PC-9 (cell line): ENCODE results near the gene REG4. TPM values are rescaled to one million over a fixed set of nuclear protein-coding genes. Genes with fewer than 3 reads are reported as not detected.

Experiments
- BruUV-seq: library from RNA; stranded (reverse); fragments of 400-500 nt; replicated peaks from 2 replicates; lab custom pipeline; 2021; lab: Mats Ljungman, UMichigan
- CTCF ChIA-PET: fragments of 300-600 bp; sonication (Branson Sonifier 250); formaldehyde crosslinking; loops from one replicate; lab custom pipeline; 2022; ENCODE audit warnings: antibody characterized with exemption; lab: Charles Lee
- POLR2A ChIA-PET: fragments of 300-600 bp; sonication (Branson Sonifier 250); formaldehyde crosslinking; loops from one replicate; lab custom pipeline; 2022; ENCODE audit warnings: antibody characterized with exemption; ENCODE audit not compliant: unreplicated experiment; lab: Charles Lee
- DNase-seq, 2 experiments: peaks; one replicate each; pipeline versions ENCODE4 v3.0.0 to v3.0.0-alpha.2; 2015 to 2022; ENCODE audit warnings: mixed read lengths in 1 of 2
- H2AFZ ChIP-seq: fragments of 200-600 bp; sonication (generic); 2 replicates; pipeline ENCODE4 v1.8.1; 2017; ENCODE audit warnings: antibody characterized with exemption
- H3F3A ChIP-seq: fragments of 200-600 bp; sonication (generic); 2 replicates; pipeline ENCODE4 v1.8.1; 2017; ENCODE audit warnings: antibody characterized with exemption, mild to moderate bottlenecking, low read depth; ENCODE audit not compliant: insufficient read depth
- H3K27ac ChIP-seq: fragments of 200-600 bp; sonication (generic); 2 replicates; pipeline ENCODE4 v1.6.1; 2016; ENCODE audit warnings: mixed run types
- H3K27me3 ChIP-seq: fragments of 200-600 bp; sonication (generic); 2 replicates; pipeline ENCODE4 v1.6.1; 2016; ENCODE audit warnings: low read depth, mixed run types; ENCODE audit not compliant: insufficient read depth
- H3K36me3 ChIP-seq: fragments of 200-600 bp; sonication (generic); 2 replicates; pipeline ENCODE4 v1.6.1; 2016; ENCODE audit warnings: low read depth, mixed run types
- H3K4me1 ChIP-seq: fragments of 200-600 bp; sonication (generic); replicated peaks from 2 replicates; pipeline ENCODE4 v1.6.1; 2016; ENCODE audit warnings: mixed run types; ENCODE audit not compliant: insufficient read depth
- H3K4me2 ChIP-seq: fragments of 200-600 bp; sonication (generic); 2 replicates; pipeline ENCODE4 v1.6.1; 2017; ENCODE audit warnings: mixed run types
- H3K4me3 ChIP-seq: fragments of 200-600 bp; sonication (generic); 2 replicates; pipeline ENCODE4 v1.6.1; 2016; ENCODE audit warnings: mixed run types
- H3K79me2 ChIP-seq: fragments of 200-600 bp; sonication (generic); 2 replicates; pipeline ENCODE4 v1.6.1; 2017; ENCODE audit warnings: low read depth, mixed run types
- H3K9me2 ChIP-seq: fragments of 200-600 bp; sonication (generic); 2 replicates; pipeline ENCODE4 v1.8.1; 2017; ENCODE audit warnings: mild to moderate bottlenecking; ENCODE audit not compliant: insufficient read depth
- H3K9me3 ChIP-seq: fragments of 200-600 bp; sonication (generic); 2 replicates; pipeline ENCODE4 v1.8.1; 2016; ENCODE audit warnings: low read depth; ENCODE audit not compliant: insufficient read depth
- H4K20me1 ChIP-seq: fragments of 200-600 bp; sonication (generic); 2 replicates; pipeline ENCODE4 v1.8.1; 2017; ENCODE audit not compliant: insufficient read depth
- EZH2 ChIP-seq: fragments of 200-600 bp; sonication (generic); IDR thresholded peaks from 2 replicates; pipeline ENCODE4 v1.8.0; 2017; ENCODE audit warnings: antibody characterized with exemption, low read depth
- intact Hi-C: fragments of 100-400 bp; cut with micrococcal nuclease; formaldehyde crosslinking; loops from one replicate; pipeline ENCODE4 v1.10.0; 2022; ENCODE audit not compliant: unreplicated experiment
- total RNA-seq: library from RNA; stranded (reverse); gene quantifications from 2 replicates; pipeline ENCODE4 v1.2.3, GENCODE V29; 2021
- TF ChIP-seq, protein P1 (sequence below): fragments of 200-600 bp; sonication (generic); conservative IDR thresholded peaks from 2 replicates; pipeline ENCODE4 v1.6.1; 2017; ENCODE audit warnings: mixed run types, antibody characterized with exemption, mild to moderate bottlenecking, moderate library complexity

The REG4 gene
- total RNA-seq, 1 experiment from 2014 or later = not detected

DNA sequence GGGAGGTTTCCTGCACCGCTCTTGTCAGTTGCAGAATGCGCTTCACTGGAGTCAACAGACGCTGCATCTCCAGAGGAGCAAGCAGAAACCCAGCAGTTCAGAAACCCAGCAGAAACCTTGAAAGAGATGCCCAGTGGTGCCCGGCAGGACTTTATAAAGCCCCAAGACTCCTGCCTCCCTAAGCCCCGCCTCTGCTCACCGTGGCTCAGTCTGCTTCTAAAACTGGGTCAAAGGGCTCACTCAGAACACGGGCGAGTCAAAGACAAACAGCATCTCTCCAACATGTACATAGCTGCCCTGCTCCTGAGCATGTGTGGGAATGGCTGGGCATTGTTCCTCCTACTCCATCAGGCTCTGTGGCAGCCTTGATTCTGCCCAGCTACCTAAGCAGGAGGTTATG is 42.5 kb downstream of the REG4 start, which contains the start of gene HMGCS2:
Gene HMGCS2, minus strand, starts transcription at position 128 of the 400 bp plus-strand sequence. Its CDS starts 61 bp downstream, at position 67.
- H3K4me3 ChIP-seq = no peak within 1 kb of the TSS
- CTCF ChIA-PET = no interaction called here
- intact Hi-C loops = no loop called here
- no peak for DNase-seq
- H4K20me1 ChIP-seq = no peaks in the 10 kb centered on the region
- POLR2A ChIA-PET = no interaction called here
- BruUV-seq = no TSS peak
- no peak within 1 kb of the TSS for H2AFZ ChIP-seq
- TF ChIP-seq EZH2 = no peak
- TF ChIP-seq, protein P1, sequence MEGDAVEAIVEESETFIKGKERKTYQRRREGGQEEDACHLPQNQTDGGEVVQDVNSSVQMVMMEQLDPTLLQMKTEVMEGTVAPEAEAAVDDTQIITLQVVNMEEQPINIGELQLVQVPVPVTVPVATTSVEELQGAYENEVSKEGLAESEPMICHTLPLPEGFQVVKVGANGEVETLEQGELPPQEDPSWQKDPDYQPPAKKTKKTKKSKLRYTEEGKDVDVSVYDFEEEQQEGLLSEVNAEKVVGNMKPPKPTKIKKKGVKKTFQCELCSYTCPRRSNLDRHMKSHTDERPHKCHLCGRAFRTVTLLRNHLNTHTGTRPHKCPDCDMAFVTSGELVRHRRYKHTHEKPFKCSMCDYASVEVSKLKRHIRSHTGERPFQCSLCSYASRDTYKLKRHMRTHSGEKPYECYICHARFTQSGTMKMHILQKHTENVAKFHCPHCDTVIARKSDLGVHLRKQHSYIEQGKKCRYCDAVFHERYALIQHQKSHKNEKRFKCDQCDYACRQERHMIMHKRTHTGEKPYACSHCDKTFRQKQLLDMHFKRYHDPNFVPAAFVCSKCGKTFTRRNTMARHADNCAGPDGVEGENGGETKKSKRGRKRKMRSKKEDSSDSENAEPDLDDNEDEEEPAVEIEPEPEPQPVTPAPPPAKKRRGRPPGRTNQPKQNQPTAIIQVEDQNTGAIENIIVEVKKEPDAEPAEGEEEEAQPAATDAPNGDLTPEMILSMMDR = no peak
- peaks cover 5% of the 10 kb centered on the region; the same call in 1 of the 2 replicates for H3F3A ChIP-seq
- peaks cover 31% of the 10 kb centered on the region for H3K4me1 ChIP-seq
- H3K36me3 ChIP-seq = no peaks in the 10 kb centered on the region
- H3K9me3 ChIP-seq = no peaks in the 10 kb centered on the region
- no peaks in the 10 kb centered on the region for H3K79me2 ChIP-seq
- H3K27me3 ChIP-seq = no peaks in the 10 kb centered on the region
- no peaks in the 10 kb centered on the region for H3K9me2 ChIP-seq
- H3K27ac ChIP-seq = no peak within 1 kb of the TSS
- 0 out of 2 replicates have a peak within 1 kb of the TSS, but pooled peaks have one; percentile 0 for H3K4me2 ChIP-seq

DNA sequence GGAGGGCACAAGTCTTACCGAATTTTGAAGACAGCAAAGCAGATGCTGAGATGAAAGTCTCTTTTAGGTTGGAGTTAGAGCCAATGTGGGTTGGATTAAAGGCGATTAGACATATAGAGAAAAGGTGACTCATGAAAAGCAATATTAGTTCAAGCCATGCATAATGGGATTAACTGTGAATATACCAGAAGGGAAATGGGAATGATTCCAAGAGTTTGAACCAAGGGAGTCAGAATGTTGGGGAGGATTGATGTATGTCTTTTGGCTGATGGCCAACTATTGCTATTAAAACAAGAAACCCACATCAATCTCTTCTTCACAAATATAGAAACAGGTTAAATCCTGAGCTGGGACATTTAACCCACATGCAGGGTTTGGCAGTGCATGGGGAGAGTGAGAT is 43.8 kb downstream of the REG4 start:
- Histone ChIP-seq H2AFZ (no peak overlapping the region), H4K20me1 (no peaks in the 10 kb centered on the region), H3K9me3 (no peaks in the 10 kb centered on the region), H3F3A (no peaks in the 10 kb centered on the region), H3K4me3 (no peak overlapping the region), H3K9me2 (no peaks in the 10 kb centered on the region), H3K4me2 (no peak overlapping the region), H3K27me3 (no peaks in the 10 kb centered on the region), H3K79me2 (no peaks in the 10 kb centered on the region), H3K27ac (no peak overlapping the region), H3K36me3 (no peaks in the 10 kb centered on the region), H3K4me1 (peaks cover 18% of the 10 kb centered on the region)
- ChIA-PET POLR2A (no interaction called here), CTCF (no interaction called here)
- TF ChIP-seq, protein P1 = no peak
- no peak for TF ChIP-seq EZH2
- intact Hi-C loops = no loop called here
- no peak for DNase-seq
- no TSS peak for BruUV-seq

DNA sequence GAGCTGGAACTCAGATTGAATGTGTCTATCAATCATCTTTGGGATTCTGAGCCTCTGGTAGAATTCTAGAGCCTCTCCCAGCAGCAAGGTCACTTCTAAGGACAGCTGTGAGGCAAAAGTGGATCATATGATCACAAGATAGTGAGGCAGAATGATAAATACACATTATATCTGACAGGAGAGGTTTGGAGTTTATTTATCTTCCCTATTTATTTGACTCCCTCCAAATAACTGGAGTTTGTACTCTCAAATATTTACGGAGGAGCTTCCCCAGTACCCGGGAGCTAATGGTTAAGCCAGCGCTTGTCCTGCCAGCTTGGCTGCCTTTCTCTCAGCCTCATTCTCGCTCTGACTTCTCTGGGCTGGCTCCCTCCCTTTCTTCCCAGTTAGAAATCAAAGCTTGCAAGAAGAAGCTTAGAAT is 44.9 kb downstream of the REG4 start:
- H3K9me2 ChIP-seq = no peaks in the 10 kb centered on the region
- peaks cover 17% of the 10 kb centered on the region for H3K4me1 ChIP-seq
- no peaks in the 10 kb centered on the region for H3K27me3 ChIP-seq
- H3K36me3 ChIP-seq = no peaks in the 10 kb centered on the region
- CTCF ChIA-PET = interaction anchor here (0.7 kb wide), 1 partner anchor 22 kb away, joined by 3 read pairs; no protein-coding TSS in a partner anchor
- no peak overlapping the region for H3K27ac ChIP-seq
- TF ChIP-seq, protein P1 = no peak
- no peak for TF ChIP-seq EZH2
- no peak overlapping the region for H2AFZ ChIP-seq
- H3F3A ChIP-seq = no peaks in the 10 kb centered on the region
- no peak overlapping the region for H3K4me2 ChIP-seq
- DNase-seq = no peak
- H3K9me3 ChIP-seq = no peaks in the 10 kb centered on the region
- POLR2A ChIA-PET = no interaction called here
- no peaks in the 10 kb centered on the region for H3K79me2 ChIP-seq
- no peak overlapping the region for H3K4me3 ChIP-seq
- intact Hi-C loops = no loop called here
- no peaks in the 10 kb centered on the region for H4K20me1 ChIP-seq
- BruUV-seq = no TSS peak
